Hematopoietic multipotent progenitor cell treated with erythropoietin and hydrocortisone succinate and interleukin-3 and kit ligand, for 8 days (in vitro differentiated cells): ENCODE data around the gene WNK2.
"Not testable (repeated sequence)": the region's sequence is repeated elsewhere in the genome, so short reads cannot be mapped to it uniquely, and the experiment has no call there.

Experiments
- DNase-seq: peaks from one replicate; pipeline ENCODE4 v3.0.0-alpha.2; 2015

Gene WNK2

GRCh38 chr9:93240891-93241334 is 57.0 kb downstream of the WNK2 start:
- DNase-seq: no peak

- DNase-seq: no peak
Observed at GRCh38 chr9:93243112-93243511, 59.2 kb downstream of the WNK2 start.

- DNase-seq: no peak
Observed at GRCh38 chr9:93244101-93244500, 60.2 kb downstream of the WNK2 start.

- no peak for DNase-seq
Observed at GRCh38 chr9:93244510-93245436, 60.8 kb downstream of the WNK2 start.

GRCh38 chr9:93245437-93245970 is 61.6 kb downstream of the WNK2 start:
- no peak for DNase-seq

- no peak for DNase-seq
Observed at GRCh38 chr9:93246111-93246510, 62.2 kb downstream of the WNK2 start.

GRCh38 chr9:93246526-93246925 is 62.6 kb downstream of the WNK2 start:
- DNase-seq: no peak

- no peak for DNase-seq
Observed at GRCh38 chr9:93247099-93247865, 63.3 kb downstream of the WNK2 start.

- no peak for DNase-seq
Observed at GRCh38 chr9:93247892-93248291, 64.0 kb downstream of the WNK2 start.

GRCh38 chr9:93248386-93249040 is 64.6 kb downstream of the WNK2 start:
- no peak for DNase-seq

GRCh38 chr9:93250185-93250584 is 66.2 kb downstream of the WNK2 start:
- DNase-seq: no peak

- DNase-seq: not testable (repeated sequence)
Observed at GRCh38 chr9:93251309-93251708, 67.4 kb downstream of the WNK2 start.

- no peak for DNase-seq
Observed at GRCh38 chr9:93252116-93252780, 68.3 kb downstream of the WNK2 start.

- DNase-seq: no peak
Observed at GRCh38 chr9:93252781-93253530, 69.0 kb downstream of the WNK2 start.

GRCh38 chr9:93253633-93254032 is 69.7 kb downstream of the WNK2 start:
- no peak for DNase-seq

GRCh38 chr9:93254061-93254481 is 70.1 kb downstream of the WNK2 start:
- DNase-seq: no peak

GRCh38 chr9:93254806-93255493 is 71.0 kb downstream of the WNK2 start:
- DNase-seq: no peak

- no peak for DNase-seq
Observed at GRCh38 chr9:93255494-93255867, 71.5 kb downstream of the WNK2 start.

GRCh38 chr9:93255994-93256877 is 72.3 kb downstream of the WNK2 start:
- DNase-seq: no peak
